B cell (primary cell): Measurements from ENCODE around the gene PRR7. TPM values are rescaled to one million over a fixed set of nuclear protein-coding genes. Genes with fewer than 3 reads are reported as not detected.

Source experiments
- ATAC-seq: fragments of 200-7000 bp; cut with Tn5 transposase; one replicate; pipeline ENCODE4 v1.10.0; 2021; ENCODE audit warnings: low read depth, mild to moderate bottlenecking, moderate number of reproducible peaks, moderate library complexity
- CTCF ChIA-PET: fragments of 350-600 bp; sonication (Branson Sonifier 250); formaldehyde crosslinking; loops from one replicate; lab custom pipeline; 2021; ENCODE audit warnings: antibody characterized with exemption, inconsistent platforms; lab: Charles Lee
- POLR2A ChIA-PET: fragments of 350-600 bp; sonication (Branson Sonifier 250); formaldehyde crosslinking; loops from one replicate; lab custom pipeline; 2021; ENCODE audit warnings: antibody characterized with exemption; lab: Charles Lee
- DNase-seq: peaks from one replicate; pipeline ENCODE4 v3.0.0; 2013
- H2AFZ ChIP-seq: 2 replicates; pipeline ENCODE4 v1.6.1; 2012; ENCODE audit warnings: mild to moderate bottlenecking, low read depth, low read length; ENCODE audit not compliant: insufficient read depth, poor library complexity, severe bottlenecking
- H3K27ac ChIP-seq, 2 donors: 1 replicate in 1 of 2; 2 replicates in 1 of 2; pipeline ENCODE4 v1.5.1; 2012 to 2013; ENCODE audit warnings: low read length in 2 of 2, mild to moderate bottlenecking in 2 of 2, moderate library complexity in 1 of 2
- H3K27me3 ChIP-seq, 4 experiments: fragments of 200-600 bp in 1 of 4; sonication (generic) in 1 of 4; replicated peaks in 1 of 4; 1 replicate in 2 of 4; 2 replicates in 2 of 4; pipeline versions ENCODE4 v1.6.1 to v1.7.0; 2013 to 2016; ENCODE audit warnings: low read length in 3 of 4, mild to moderate bottlenecking in 2 of 4, mixed read lengths in 1 of 4, moderate library complexity in 1 of 4; ENCODE audit not compliant: insufficient read depth in 4 of 4, control insufficient read depth in 3 of 4; ENCODE audit errors: control extremely low read depth in 1 of 4
- H3K36me3 ChIP-seq, 2 experiments: replicated peaks in 1 of 2; 1 replicate in 1 of 2; 2 replicates in 1 of 2; pipeline versions ENCODE4 v1.6.1 to v1.7.1; 2013; ENCODE audit warnings: low read length in 1 of 2; ENCODE audit not compliant: insufficient read depth in 2 of 2, control insufficient read depth in 1 of 2; ENCODE audit errors: control extremely low read depth in 1 of 2, extremely low read depth in 1 of 2
- H3K4me1 ChIP-seq, 2 donors: fragments of 200-600 bp in 1 of 2; sonication (generic) in 1 of 2; 1 replicate in 1 of 2; 2 replicates in 1 of 2; pipeline versions ENCODE4 v1.5.1 to v1.6.1; 2013 to 2017; ENCODE audit warnings: low read length in 2 of 2; ENCODE audit not compliant: control insufficient read depth in 2 of 2, insufficient read depth in 2 of 2
- H3K4me2 ChIP-seq: replicated peaks from 2 replicates; pipeline ENCODE3; 2012; ENCODE audit warnings: mild to moderate bottlenecking, low read depth, low read length; ENCODE audit not compliant: poor library complexity, severe bottlenecking
- H3K4me3 ChIP-seq, 5 experiments: fragments of 200-600 bp in 1 of 5; sonication (generic) in 1 of 5; 1 replicate in 3 of 5; 2 replicates in 2 of 5; pipeline versions ENCODE4 v1.5.1 to v1.7.0; 2011 to 2016; ENCODE audit warnings: low read length in 4 of 5, mild to moderate bottlenecking in 4 of 5, low read depth in 2 of 5, control low read depth in 1 of 5, moderate library complexity in 1 of 5; ENCODE audit not compliant: insufficient read depth in 1 of 5; ENCODE audit errors: control extremely low read depth in 1 of 5, extremely low read depth in 1 of 5
- H3K79me2 ChIP-seq: fragments of 200-600 bp; sonication (generic); one replicate; pipeline ENCODE4 v1.6.0; 2016; ENCODE audit warnings: low read length; ENCODE audit not compliant: control insufficient read depth, insufficient read depth
- H3K9ac ChIP-seq: fragments of 200-600 bp; sonication (generic); 2 replicates; pipeline ENCODE4 v1.6.1; 2017; ENCODE audit warnings: mild to moderate bottlenecking, low read length, moderate library complexity
- H3K9me3 ChIP-seq, 3 donors: one replicate each; pipeline versions ENCODE4 v1.6.1 to v1.7.1; 2013; ENCODE audit warnings: low read length in 2 of 3; ENCODE audit not compliant: control insufficient read depth in 2 of 3, insufficient read depth in 1 of 3; ENCODE audit errors: control extremely low read depth in 1 of 3
- H4K20me1 ChIP-seq: 2 replicates; pipeline ENCODE4 v1.6.0; 2012; ENCODE audit warnings: mild to moderate bottlenecking, low read length; ENCODE audit not compliant: insufficient read depth, control insufficient read depth, poor library complexity, severe bottlenecking
- H3K27ac Mint-ChIP-seq: one replicate; pipeline ENCODE4 v1.8.0; 2021; ENCODE audit warnings: mixed read lengths
- H3K27me3 Mint-ChIP-seq: one replicate; pipeline ENCODE4 v1.8.0; 2021; ENCODE audit warnings: mixed read lengths
- H3K4me1 Mint-ChIP-seq: one replicate; pipeline ENCODE4 v1.8.0; 2021; ENCODE audit warnings: mixed read lengths
- H3K4me3 Mint-ChIP-seq: one replicate; pipeline ENCODE4 v1.8.0; 2021; ENCODE audit warnings: mixed read lengths
- H3K9me3 Mint-ChIP-seq: one replicate; pipeline ENCODE4 v1.8.0; 2022; ENCODE audit warnings: mixed read lengths; ENCODE audit not compliant: insufficient read depth
- EZH2 ChIP-seq: IDR thresholded peaks from 2 replicates; pipeline ENCODE4 v1.6.1; 2012; ENCODE audit warnings: borderline replicate concordance, low read depth, mild to moderate bottlenecking, moderate library complexity, low read length; ENCODE audit not compliant: insufficient read depth, poor library complexity, severe bottlenecking
- WGBS: methylation state at CpG from one replicate; pipeline ENCODE4 v1.1.5; 2013; ENCODE audit warnings: missing lambda C conversion rate; ENCODE audit not compliant: insufficient coverage; 5-methylcytosine and 5-hydroxymethylcytosine counted together
- intact Hi-C: fragments of 100-400 bp; cut with micrococcal nuclease; formaldehyde crosslinking; loops from one replicate; pipeline ENCODE4 v1.10.0; 2022
- polyA plus RNA-seq: library from polyadenylated mRNA; depleted of rRNA; stranded (reverse); fragments of >200 nt; gene quantifications from 2 replicates; pipeline ENCODE4 v1.2.3, GENCODE V29; 2012
- total RNA-seq, 2 donors: library from RNA; stranded (reverse); fragments of 120-200 nt in 1 of 2; gene quantifications; 1 replicate in 1 of 2; 2 replicates in 1 of 2; pipeline versions ENCODE4 v1.2.3 to v1.2.4, GENCODE V29; 2013 to 2022
- TF ChIP-seq, protein P1 (sequence below): fragments of 200-600 bp; IDR thresholded peaks from one replicate; pipeline ENCODE4 v1.8.0; 2022; ENCODE audit warnings: antibody characterized with exemption, mild to moderate bottlenecking

The PRR7 gene
- total and polyA plus RNA-seq, 2 donors (not counting 1 experiment from before 2014, with no cell fraction given), result 4.8 to 84.4 TPM

DNA sequence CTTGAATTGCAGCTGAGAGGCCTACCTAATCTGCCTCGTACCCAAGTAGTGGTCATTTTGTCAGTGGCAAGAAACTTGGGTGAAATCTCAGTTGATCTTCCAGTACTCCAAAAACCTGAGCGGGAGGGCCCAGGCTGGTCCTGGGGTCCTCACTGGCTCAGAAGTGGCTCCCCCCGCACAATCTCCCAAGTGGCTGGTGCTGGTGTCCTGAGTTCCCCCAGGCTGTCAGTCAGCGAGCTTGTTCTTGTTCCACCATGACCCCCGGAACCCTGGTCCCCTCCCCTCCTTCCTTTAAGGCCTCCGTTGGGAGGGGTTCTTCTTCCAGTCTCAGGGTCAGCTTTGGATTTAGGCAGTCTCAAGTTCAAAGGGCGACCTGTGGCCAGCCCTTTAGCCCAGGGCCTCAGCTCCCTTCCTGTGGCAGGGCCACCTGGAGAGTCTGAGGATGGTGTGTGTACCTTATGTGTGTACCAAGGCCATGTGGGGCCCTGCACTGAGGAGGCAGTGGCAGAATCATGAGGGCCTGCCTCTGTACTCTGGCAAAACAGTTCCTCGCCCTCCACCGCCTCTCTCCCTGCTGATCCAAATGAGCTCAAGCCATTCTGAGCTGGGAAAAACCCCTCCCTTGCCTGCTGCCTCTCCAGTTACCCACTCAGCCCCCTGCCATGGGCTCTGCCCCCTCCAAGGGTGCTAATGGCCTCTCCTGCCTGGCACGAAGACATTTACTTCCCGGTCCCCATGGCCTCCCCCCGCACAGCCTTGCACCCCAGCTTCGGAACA is 31.3 kb downstream of the PRR7 start:
- ATAC-seq (no peak), DNase-seq (no peak)
- 100% methylated on average over 5 of the region's 13 CpGs for WGBS
- H3K36me3 ChIP-seq, result no peaks in the 10 kb centered on the region
- Mint-ChIP-seq H3K9me3 (no peaks in the 10 kb centered on the region), H3K27me3 (peaks cover 5% of the 10 kb centered on the region), H3K27ac (no peak overlapping the region), H3K4me1 (peaks cover 32% of the 10 kb centered on the region), H3K4me3 (no peak overlapping the region)
- H3K9me3 ChIP-seq, result no peaks in the 10 kb centered on the region
- no peak overlapping the region for H2AFZ ChIP-seq
- H3K27me3 ChIP-seq, result peaks cover 0 to 7% (median 2%) of the 10 kb centered on the region in 4 experiments
- no peak overlapping the region for H3K4me3 ChIP-seq
- H3K4me2 ChIP-seq, result no peak overlapping the region
- CTCF ChIA-PET, result interaction anchor here (1.2 to 2.7 kb wide), 5 partner anchors 21 to 74 kb away, joined by 3 to 12 read pairs (median 7); no protein-coding TSS in a partner anchor
- peaks cover 14 to 25% of the 10 kb centered on the region in 2 donors for H3K4me1 ChIP-seq
- no peak overlapping the region for H3K27ac ChIP-seq
- TF ChIP-seq, protein P1, sequence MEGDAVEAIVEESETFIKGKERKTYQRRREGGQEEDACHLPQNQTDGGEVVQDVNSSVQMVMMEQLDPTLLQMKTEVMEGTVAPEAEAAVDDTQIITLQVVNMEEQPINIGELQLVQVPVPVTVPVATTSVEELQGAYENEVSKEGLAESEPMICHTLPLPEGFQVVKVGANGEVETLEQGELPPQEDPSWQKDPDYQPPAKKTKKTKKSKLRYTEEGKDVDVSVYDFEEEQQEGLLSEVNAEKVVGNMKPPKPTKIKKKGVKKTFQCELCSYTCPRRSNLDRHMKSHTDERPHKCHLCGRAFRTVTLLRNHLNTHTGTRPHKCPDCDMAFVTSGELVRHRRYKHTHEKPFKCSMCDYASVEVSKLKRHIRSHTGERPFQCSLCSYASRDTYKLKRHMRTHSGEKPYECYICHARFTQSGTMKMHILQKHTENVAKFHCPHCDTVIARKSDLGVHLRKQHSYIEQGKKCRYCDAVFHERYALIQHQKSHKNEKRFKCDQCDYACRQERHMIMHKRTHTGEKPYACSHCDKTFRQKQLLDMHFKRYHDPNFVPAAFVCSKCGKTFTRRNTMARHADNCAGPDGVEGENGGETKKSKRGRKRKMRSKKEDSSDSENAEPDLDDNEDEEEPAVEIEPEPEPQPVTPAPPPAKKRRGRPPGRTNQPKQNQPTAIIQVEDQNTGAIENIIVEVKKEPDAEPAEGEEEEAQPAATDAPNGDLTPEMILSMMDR, result no peak
- no peak for TF ChIP-seq EZH2
- H3K9ac ChIP-seq, result no peak overlapping the region
- POLR2A ChIA-PET, result interaction anchor here (0.6 to 1.0 kb wide), 2 partner anchors 19 to 32 kb away, joined by 3 read pairs; partner anchors contain the start of gene DOK3
- H3K79me2 ChIP-seq, result no peaks in the 10 kb centered on the region
- no peaks in the 10 kb centered on the region for H4K20me1 ChIP-seq
- intact Hi-C loops, result no loop called here
